Stimulated activated CD4-positive, alpha-beta T cell treated with anti-CD3 and anti-CD28 coated beads, Interleukin-12 subunit alpha, Interleukin-12 subunit beta, amount 100 ng/mL, for 4 hours (primary cell): ENCODE measurements around the gene TRIML1.
"Not testable (repeated sequence)": the region's sequence is repeated elsewhere in the genome, so short reads cannot be mapped to it uniquely, and the experiment has no call there.

Experiments used
- DNase-seq: peaks from one replicate; pipeline ENCODE4 v3.0.0-alpha.2; 2020

TRIML1 gene

GRCh38 chr4:188154668-188155405, 15.6 kb downstream of the TRIML1 start:
- DNase-seq = no peak

GRCh38 chr4:188158336-188158735, 19.1 kb downstream of the TRIML1 start:
- DNase-seq = no peak

DNA sequence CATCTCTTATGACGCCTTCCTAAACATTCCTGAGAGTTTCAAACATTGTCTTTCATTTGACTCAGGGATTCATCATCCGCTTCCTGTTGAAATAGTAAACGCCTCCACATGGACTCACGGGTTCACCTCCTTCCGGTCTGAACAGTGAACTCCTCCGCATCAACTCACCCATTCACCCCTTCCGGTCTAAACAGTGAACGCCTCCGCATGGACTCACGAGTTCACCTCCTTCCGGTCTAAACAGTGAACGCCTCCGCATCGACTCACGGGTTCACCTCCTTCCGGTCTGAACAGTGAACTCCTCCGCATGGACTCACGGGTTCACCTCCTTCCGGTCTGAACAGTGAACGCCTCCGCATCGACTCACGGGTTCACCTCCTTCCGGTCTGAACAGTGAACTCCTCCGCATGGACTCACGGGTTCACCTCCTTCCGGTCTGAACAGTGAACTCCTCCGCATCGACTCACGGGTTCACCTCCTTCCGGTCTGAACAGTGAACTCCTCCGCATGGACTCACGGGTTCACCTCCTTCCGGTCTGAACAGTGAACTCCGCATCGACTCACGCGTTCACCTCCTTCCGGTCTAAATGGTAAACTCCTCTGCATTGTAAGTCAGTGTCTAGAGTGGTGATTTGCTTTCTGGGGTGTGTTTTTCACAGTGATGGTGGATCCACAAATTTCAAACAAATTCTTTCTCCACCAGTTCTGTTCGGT, 20.4 kb downstream of the TRIML1 start:
- DNase-seq = not testable (repeated sequence)

DNA sequence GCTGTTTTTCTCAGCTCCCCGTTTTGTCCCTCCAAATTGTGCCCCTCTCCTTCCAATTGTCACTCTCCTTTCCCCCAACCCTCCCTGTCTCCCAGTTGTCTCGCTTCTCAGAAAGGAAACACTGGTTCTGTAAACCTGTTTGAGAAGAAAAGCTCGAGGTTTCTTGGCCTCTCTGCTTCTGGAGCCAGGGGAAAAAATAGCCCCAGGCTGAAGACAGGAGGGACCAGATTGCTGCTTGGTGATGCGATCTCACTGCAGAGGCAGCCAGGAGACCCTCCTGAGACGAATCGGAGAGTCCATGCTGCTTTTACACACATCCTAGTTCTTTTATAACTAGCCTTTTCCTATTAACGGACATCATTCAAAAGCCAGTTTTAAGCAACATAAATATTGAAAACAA, 21.2 kb downstream of the TRIML1 start:
- DNase-seq = no peak

DNA sequence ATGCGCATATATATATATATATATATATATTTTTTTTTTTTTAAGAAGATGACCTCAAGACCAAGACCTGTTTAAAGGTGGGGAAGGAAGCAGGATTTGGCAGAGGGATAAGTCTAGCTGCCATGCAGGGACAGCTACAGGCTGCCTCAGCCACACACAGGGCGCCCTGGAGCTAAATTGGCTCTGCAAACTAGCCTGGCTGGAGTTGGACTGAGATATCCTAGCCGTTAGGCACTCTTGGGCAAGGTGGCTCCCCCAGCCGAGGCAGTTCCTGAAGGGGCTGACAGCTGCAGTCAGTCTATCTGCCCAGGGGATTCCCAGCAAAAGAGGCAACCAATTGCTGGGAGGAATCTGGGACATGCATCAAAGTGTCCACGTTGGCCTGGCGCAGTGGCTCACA, 21.9 kb downstream of the TRIML1 start:
- DNase-seq = no peak

- no peak for DNase-seq
Observed at GRCh38 chr4:188162698-188163097, 23.5 kb downstream of the TRIML1 start.

DNA sequence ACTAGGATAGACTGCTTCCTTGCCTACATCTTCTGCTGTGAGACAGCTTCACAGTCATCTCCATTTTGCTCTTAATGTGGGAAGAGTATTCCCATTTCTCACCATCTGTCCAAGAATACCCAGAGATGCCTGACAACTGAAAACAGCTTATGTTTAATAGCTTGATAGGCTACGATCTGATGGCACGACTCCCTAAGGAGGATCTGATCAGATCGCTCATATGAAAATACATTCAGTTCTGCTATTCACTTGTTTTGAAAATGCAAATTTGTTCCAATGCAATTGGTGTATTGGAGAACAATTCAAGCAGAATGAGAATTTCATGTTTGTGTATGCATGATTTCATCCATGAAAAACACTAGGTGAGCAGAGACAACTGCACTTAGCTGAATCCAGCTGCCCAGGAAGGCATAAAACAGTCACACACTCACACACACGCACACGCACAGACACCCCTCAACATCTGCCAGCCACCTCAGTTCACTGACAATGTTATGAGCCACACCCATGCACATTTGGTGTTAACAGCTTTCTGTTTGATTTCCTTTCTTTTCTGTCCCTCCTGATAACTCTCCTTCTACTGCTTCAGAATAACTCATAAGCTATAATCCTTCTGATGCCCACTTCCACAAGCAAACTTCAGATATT, 29.6 kb downstream of the TRIML1 start:
- DNase-seq = no peak

DNA sequence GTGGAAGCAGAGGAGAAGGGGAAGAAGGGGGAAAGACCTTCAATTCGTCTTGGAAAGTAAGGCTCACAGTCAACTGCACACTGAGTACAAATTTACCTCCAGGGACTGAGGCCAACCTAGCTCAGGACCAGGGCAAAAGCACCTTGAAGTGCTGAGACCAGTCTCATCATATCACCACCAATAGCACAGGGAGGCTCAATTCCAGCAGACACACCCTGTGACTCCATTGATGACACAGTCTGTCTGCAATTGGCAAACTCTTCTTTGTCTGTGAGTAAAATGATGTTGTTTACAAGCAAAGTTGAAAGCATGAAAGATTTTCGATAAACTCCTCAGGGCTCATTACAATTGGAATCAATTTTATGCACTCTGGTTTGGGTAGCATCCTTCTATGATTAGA, 32.3 kb downstream of the TRIML1 start:
- DNase-seq = no peak

- DNase-seq = no peak
Observed at GRCh38 chr4:188175288-188175687, 36.0 kb downstream of the TRIML1 start.

DNA sequence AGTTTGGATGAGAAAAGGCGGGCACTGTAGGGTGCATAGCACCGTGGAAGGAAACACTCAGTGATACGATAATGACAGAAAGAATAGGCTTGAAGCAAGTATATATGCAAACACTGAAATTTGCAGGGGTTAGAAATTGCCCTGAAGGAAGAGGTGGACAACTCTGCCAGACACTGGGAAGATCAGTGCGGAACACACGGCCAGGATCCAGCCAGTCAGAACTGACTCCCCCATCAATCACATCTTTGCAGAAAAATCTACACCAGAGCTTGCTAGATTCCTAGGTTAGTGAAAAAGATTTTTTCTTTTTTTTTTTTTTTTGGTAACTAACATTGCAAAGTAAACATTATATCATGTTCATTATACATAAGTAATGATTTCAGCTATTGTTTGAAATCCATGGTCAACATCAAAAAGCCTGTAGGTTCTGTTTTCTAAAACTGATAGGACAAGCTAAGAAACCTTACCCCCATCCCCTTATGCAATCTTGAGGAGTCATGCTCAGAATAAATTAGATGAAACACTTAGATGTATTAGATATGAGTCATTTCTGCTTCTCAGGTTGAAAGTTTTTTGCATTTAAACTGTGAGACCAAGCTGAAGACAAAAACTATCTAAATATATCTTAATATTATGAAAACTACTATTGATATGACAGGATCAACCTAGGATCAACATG, 38.9 kb downstream of the TRIML1 start:
- no peak for DNase-seq

- DNase-seq = no peak
Observed at GRCh38 chr4:188178806-188179205, 39.6 kb downstream of the TRIML1 start.

DNA sequence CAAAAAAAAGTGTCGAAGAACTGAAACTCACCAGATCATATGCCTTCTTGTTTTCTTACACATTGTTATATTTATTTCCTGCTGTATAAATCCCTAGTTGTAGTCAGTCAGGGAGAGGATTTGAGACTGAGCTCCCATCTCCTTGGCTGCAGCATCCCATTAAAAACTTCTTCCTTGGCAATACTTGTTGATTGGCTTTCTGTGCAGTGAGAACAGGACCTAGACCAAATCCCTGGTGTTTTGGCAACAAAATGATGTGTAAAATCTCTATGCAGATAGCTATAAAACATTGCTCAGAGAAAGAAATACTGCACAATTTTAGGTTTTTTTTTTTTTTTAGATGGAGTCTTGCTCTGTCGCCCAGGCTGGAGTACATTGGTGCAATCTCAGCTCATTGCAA, 47.9 kb downstream of the TRIML1 start:
- no peak for DNase-seq

DNA sequence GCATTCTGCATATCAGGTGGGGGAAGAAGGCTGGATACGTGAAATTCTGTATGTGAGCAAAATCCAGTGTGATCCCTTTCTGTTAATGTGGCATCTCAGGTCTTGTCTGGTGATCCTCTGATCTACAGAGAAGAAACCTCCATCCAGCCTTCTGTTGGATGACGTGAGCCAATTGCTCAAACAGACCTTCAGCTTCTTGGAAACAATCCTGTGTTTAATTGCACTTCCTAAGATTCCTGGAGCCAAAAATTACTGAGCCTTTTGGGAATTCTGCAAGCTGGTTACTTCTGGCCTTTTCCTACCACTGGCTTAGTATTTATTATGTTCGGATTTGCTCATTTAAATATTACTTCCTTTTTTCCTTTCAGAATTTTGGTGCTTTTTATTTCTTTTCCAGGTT, 51.2 kb downstream of the TRIML1 start:
- no peak for DNase-seq

DNA sequence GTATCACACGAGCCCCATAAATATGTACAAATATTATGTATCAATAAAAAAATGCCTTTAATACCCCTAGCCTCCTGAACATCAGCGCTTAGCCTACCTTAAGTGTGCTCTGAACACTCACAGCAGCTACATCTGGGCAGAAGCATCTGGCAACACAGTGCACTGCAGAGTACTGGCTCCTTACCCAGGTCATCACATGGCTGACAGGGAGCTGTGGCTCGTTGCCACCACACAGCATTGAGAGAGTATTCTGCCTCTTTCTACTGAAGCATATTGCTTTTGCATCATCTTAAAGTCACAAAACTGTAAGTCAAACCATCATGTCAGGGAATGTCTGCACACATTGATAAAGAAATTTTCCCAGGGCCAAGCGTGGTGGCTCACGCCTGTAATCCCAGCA, 55.2 kb downstream of the TRIML1 start:
- no peak for DNase-seq

DNA sequence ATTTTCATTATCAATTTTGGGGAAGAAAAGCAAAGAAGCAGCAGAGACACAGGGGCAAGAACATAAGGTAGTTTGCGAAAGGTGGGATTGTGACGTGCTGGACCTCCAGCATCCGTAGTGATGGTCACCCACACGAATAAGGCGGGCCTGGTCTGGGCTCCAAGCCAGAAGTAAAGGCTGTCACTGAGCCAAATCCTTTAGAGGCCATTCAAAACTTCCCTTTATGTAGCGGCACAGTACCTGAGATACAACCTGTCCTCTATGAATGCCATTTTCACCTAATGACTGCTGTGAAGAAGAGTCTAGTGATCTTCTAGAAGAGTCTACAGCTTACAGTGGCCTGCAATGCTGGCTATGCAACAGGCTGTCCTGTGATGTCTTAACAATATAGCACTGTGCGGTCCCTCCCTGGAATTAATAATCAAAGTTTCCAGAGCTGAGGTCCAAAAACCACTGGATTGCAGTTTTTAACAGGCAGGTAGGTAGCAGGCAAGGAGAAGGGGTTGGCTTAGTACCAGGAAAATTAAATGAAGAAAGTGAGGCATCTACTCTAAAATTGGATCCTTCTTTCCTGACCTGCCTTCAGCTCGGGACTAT, 56.2 kb downstream of the TRIML1 start:
- no peak for DNase-seq

- DNase-seq = no peak
Observed at GRCh38 chr4:188196134-188196735, 57.0 kb downstream of the TRIML1 start.
